Thyroid gland (tissue), 4 donors: Measurements from ENCODE around the gene SLC43A3.

Experiments
- CTCF ChIP-seq, 6 experiments: fragments of 200-600 bp in 3 of 6; fragments of 450-650 bp in 3 of 6; sonication (generic) in 3 of 6; IDR thresholded peaks; one replicate each; pipeline ENCODE4 v1.5.1; 2016 to 2019; ENCODE audit warnings: antibody characterized with exemption in 6 of 6, mild to moderate bottlenecking in 2 of 6, inconsistent platforms in 1 of 6, moderate library complexity in 1 of 6
- POLR2A ChIP-seq, 2 donors: fragments of 450-650 bp; IDR thresholded peaks; one replicate each; pipeline ENCODE4 v1.6.1; 2017; ENCODE audit warnings: antibody characterized with exemption in 2 of 2, mild to moderate bottlenecking in 2 of 2, moderate library complexity in 1 of 2

- no peak for TF ChIP-seq CTCF (IDR thresholded peaks at IDR 0.05)
- TF ChIP-seq POLR2A (IDR thresholded peaks at IDR 0.05): no peak
These were observed 5.9 kb downstream of the SLC43A3 start for GRCh38 chr11:57421066-57421465.
